Neutrophil (primary cell): Measurements from ENCODE around the gene EDA.

Experiments
- H3K27ac ChIP-seq: fragments of 200-600 bp; sonication (generic); 2 replicates; pipeline ENCODE4 v1.5.1; 2016; ENCODE audit warnings: mild to moderate bottlenecking, moderate library complexity
- H3K27me3 ChIP-seq: fragments of 200-600 bp; sonication (generic); 2 replicates; pipeline ENCODE4 v1.6.0; 2016; ENCODE audit warnings: mild to moderate bottlenecking
- H3K36me3 ChIP-seq: fragments of 200-600 bp; sonication (generic); 2 replicates; pipeline ENCODE4 v1.5.1; 2017
- H3K4me1 ChIP-seq, 2 experiments: fragments of 200-600 bp in 1 of 2; sonication (generic) in 1 of 2; 1 replicate in 1 of 2; 2 replicates in 1 of 2; pipeline versions ENCODE4 v1.5.1 to v1.6.1; 2013 to 2016; ENCODE audit warnings: low read depth in 1 of 2, low read length in 1 of 2, mild to moderate bottlenecking in 1 of 2, moderate library complexity in 1 of 2; ENCODE audit not compliant: control insufficient read depth in 1 of 2, insufficient read depth in 1 of 2
- H3K4me3 ChIP-seq, 2 experiments: fragments of 200-600 bp in 1 of 2; sonication (generic) in 1 of 2; 1 replicate in 1 of 2; 2 replicates in 1 of 2; pipeline ENCODE4 v1.5.1; 2013 to 2016; ENCODE audit warnings: low read depth in 1 of 2, low read length in 1 of 2, mild to moderate bottlenecking in 1 of 2, moderate library complexity in 1 of 2
- H3K9me3 ChIP-seq: fragments of 200-600 bp; sonication (generic); 2 replicates; pipeline ENCODE4 v1.5.1; 2016
- CTCF ChIP-seq: fragments of 200-600 bp; sonication (generic); IDR thresholded peaks from 2 replicates; pipeline ENCODE4 v1.5.1; 2016; ENCODE audit warnings: antibody characterized with exemption

Gene EDA

GRCh38 chrX:69919749-69920148 is 303.8 kb downstream of the EDA start:
- no peaks in the 10 kb centered on the region for H3K9me3 ChIP-seq
- H3K27ac ChIP-seq, result no peak overlapping the region
- H3K4me3 ChIP-seq, result no peak overlapping the region
- no peaks in the 10 kb centered on the region for H3K36me3 ChIP-seq
- no peak for TF ChIP-seq CTCF
- H3K4me1 ChIP-seq, result no peaks in the 10 kb centered on the region
- H3K27me3 ChIP-seq, result no peaks in the 10 kb centered on the region

- TF ChIP-seq CTCF, result no peak
- Histone ChIP-seq H3K9me3 (no peaks in the 10 kb centered on the region), H3K4me3 (no peak overlapping the region), H3K36me3 (no peaks in the 10 kb centered on the region), H3K4me1 (no peaks in the 10 kb centered on the region), H3K27ac (no peak overlapping the region), H3K27me3 (no peaks in the 10 kb centered on the region)
These were observed 316.4 kb downstream of the EDA start for GRCh38 chrX:69932323-69932722.

GRCh38 chrX:69948276-69948797 is 332.4 kb downstream of the EDA start:
- Histone ChIP-seq H3K4me3 (no peak overlapping the region), H3K4me1 (no peaks in the 10 kb centered on the region), H3K9me3 (no peaks in the 10 kb centered on the region), H3K36me3 (no peaks in the 10 kb centered on the region), H3K27me3 (no peaks in the 10 kb centered on the region), H3K27ac (no peak overlapping the region)
- no peak for TF ChIP-seq CTCF

GRCh38 chrX:69951753-69952152 is 335.8 kb downstream of the EDA start:
- no peak overlapping the region for H3K4me3 ChIP-seq
- no peaks in the 10 kb centered on the region for H3K9me3 ChIP-seq
- TF ChIP-seq CTCF, result no peak
- no peaks in the 10 kb centered on the region for H3K36me3 ChIP-seq
- H3K4me1 ChIP-seq, result no peaks in the 10 kb centered on the region
- H3K27me3 ChIP-seq, result no peaks in the 10 kb centered on the region
- H3K27ac ChIP-seq, result no peak overlapping the region

- H3K27ac ChIP-seq, result no peak overlapping the region
- H3K9me3 ChIP-seq, result no peaks in the 10 kb centered on the region
- no peak for TF ChIP-seq CTCF
- no peaks in the 10 kb centered on the region for H3K27me3 ChIP-seq
- H3K36me3 ChIP-seq, result no peaks in the 10 kb centered on the region
- no peaks in the 10 kb centered on the region for H3K4me1 ChIP-seq
- no peak overlapping the region for H3K4me3 ChIP-seq
These were observed 343.8 kb downstream of the EDA start for GRCh38 chrX:69959712-69960111.
